NCI-H446 treated with DMSO at 0.1 percent for 48 hours (cell line): ENCODE measurements around the gene CTBP2.

Experiments
- DNase-seq: peaks from one replicate; lab custom pipeline; 2025; lab: John Stamatoyannopoulos, UW

The CTBP2 gene

DNA sequence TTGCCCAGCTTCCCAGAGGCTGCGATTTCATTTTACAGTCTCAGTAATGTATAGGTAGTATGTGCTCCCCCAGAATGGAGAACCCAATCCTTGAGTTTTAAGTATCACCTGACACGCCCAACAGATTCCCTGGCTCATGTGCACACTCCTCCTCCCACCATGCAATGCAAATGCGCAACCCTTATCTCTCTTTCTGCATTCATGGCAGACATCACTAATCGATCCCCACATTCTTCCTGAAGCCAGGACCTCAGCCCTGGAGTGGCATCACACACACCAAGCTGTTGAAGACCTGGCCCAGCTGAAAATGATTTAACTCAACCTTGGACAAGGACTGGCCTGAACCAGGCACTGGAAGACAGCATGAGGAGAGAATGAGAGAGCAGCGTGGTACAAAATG lies 150.0 kb downstream of the CTBP2 start:
- no peak for DNase-seq

DNA sequence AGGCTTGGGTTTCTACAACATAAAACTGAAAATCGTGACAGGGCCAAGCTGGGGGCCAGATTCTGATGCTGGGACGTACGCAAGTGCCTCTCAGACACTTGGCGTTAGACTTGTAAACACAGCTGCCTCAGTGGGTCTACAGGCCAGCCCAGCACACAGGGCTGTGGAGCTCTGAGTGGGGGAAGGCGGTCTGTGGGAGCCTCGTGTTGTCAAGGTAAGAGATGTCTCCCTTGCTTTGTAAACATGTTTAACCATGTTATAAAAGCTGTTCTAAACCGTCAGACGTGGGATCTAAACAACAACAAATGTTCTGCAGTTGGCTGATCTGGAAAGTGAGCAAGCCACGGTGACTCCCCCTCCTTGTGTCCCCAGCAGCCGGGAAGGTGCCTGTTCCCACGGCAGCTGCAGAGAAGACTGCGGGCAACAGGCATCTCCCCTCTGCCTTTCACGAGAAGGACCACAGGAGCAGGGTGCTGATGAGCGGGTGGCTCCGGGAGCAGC lies 150.7 kb downstream of the CTBP2 start:
- DNase-seq = no peak

DNA sequence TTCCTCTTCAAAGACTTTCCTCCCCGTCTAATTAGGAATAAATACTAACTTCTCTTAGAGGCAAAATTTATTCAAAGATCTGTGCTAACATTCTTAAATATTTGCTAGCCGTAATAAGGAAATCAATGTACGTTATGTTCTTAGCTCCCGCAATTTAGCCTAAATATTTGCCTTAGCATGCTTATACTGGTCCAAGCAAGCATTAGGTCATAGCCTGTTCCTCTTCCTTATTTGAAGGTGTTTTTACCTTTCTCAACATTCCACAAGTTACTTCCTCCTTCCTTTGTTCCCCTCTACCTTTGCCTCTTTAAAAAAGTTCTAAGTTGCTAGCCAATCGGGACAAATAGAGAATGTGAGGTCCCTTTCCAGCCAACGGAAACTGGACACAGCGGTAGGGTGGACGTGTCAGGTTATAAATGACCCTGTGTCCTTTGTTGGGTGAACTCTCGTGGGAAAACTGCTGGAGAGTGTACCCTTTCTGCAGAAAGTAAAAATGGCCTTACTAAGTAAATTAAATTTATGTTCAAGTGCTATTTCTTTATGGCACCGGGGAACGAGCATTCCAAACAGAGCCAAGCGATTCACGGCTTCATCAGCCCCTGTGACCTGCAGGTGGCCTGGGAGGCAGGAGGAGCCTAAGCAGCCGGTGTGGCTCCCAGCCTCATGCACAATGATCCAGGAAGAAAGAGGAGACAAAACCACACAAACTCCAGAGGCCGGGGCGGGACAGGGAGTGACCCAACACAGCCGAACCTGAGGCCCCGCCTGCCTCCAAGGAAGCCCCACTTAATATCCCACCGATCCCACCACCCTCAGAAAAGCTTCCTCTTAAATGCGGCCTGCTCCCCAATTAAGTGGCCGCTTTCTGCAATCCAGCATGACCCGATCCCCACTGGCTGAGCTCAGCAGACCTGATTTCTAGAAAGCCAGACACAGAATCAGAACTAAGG lies 151.4 kb downstream of the CTBP2 start:
- DNase-seq = no peak

DNA sequence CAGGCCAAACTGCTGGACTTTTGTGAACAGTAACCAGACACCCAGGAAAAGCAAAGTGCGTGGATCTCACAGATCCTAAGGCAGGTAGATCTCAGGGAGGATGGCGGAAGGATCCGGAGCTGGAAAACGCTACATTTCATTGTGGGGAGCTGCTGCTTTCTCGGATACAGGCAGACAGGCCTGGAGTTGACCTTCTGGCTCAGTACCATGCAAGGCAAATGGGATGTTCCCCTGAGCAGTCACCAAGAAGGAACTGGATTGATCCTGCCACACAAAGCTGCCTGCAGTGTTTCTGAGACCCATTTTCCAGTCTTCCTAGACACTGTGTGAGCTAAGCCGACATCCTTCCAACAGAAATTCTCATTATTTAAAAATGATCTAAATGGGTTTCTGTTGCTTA lies 152.9 kb downstream of the CTBP2 start:
- DNase-seq = no peak

DNA sequence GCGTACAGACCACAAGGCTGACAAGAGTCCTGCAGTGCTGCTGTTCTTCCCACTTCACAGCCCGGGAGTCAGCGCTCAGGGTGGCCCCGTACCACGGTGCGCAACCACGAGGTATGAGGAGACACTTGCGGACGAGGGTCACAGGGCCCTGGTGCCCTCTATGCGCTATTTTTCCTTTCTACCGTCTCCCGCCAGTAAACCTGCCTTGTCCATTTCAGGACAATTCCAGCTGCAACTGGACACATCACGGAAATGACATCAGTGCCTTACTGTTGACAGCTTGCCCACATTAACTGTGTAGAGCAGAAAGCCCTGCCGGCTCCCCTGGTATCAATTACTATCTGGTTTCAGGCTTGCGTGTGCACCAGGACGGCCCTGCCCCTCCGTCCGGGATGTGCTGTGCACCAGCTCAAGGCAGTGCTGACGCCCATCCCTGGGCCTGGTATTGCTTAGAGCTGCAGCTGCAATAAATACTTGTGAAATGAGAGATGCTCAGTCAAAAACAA lies 153.4 kb downstream of the CTBP2 start:
- no peak for DNase-seq

DNA sequence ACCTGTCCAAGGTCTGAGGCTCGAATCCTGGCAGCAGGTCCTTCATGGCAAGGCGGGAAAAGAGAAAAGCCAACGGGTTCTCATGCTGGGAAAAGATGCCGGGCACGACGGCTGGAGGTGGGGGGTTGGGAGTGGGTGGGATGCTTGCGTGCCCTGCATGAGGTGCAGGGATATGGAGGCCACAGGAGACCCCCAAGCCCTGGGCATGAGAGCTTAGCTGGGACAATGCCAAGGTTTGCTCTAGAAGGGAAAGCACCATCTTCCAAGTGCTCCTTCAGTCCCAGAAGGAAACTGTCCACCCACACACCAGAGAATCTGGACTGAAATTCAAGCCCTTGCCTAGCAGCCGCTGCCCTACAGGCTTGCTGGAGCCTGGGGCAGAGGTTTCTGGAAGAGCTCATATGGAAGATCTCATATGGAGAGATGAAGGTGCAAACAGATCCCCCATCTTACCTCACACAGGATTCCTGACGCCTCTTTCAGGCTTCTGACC lies 154.1 kb downstream of the CTBP2 start:
- no peak for DNase-seq

DNA sequence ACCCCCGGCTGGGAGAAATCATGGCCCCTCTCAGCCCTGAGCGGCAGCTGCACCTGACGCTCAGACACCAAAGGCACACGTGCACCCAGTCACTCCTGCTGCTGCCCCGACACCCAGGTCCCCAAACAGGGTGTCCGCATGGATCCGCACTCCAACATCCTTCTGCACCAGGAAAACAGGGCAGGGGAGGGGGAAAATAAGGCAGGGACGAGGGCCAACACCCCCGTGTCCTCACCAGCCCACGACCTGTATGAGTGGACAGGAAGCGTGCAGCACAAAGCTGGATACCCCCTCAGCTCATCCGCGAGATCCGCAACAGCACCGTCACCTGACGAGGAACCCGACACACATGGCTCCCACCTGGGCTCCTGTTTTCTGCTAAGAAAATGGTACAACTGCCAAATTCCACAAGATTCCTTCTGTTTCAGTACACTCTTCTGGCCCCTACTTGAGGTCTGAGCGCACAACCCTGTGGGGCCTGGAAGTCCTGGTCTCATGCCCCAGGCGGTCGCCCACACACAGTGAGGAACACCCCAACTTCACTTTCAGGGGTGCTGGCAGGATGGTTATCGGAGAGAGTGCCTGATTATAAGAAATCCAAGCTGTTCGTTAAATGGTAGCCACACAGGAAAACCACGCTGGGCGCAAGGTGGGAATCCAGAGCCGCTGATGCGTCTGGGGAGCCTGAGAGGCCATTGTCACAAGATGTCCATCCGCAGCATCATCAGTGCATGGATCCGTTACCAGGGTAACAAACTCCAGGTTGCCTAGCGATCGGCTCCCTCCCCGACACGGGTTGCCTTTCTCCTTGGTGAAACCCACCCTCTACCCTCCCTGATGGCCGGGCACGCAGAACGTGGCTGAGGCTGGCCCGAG lies 154.8 kb downstream of the CTBP2 start:
- DNase-seq = no peak

DNA sequence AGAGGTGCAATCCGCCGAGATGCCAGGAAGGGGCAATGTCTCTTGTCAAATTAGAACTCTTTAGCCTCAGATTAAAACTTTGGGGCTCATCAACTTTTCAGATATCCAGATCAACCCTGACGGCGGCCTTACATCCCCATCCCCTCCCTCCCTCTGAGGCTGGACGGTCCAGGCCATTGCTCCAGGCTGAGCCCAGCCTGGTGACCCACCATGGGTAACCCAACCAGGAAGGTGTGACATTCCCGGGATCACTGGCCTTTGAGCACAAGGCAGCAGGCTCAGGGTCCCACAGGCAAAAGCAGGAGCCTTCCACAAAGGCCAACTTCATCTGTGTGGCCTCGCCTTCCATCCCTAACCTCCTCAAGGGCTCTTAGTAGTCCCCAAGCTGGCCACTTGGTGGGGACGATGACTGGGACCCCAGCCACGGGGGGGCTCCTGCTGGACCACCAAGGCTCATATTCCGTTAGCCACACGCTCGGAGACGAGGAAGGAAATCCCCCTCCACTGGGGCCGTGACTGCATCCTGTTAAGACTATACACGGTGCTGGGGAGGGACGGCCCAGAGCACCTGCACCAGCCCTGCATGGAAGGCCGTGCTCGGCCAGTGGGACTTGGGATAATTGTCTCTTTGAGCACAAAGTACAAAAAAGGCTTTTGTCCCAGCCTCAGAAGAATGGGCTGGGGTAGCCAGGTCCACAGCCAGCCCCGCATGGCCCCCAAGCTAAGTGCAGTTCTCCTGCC lies 155.6 kb downstream of the CTBP2 start:
- no peak for DNase-seq

DNA sequence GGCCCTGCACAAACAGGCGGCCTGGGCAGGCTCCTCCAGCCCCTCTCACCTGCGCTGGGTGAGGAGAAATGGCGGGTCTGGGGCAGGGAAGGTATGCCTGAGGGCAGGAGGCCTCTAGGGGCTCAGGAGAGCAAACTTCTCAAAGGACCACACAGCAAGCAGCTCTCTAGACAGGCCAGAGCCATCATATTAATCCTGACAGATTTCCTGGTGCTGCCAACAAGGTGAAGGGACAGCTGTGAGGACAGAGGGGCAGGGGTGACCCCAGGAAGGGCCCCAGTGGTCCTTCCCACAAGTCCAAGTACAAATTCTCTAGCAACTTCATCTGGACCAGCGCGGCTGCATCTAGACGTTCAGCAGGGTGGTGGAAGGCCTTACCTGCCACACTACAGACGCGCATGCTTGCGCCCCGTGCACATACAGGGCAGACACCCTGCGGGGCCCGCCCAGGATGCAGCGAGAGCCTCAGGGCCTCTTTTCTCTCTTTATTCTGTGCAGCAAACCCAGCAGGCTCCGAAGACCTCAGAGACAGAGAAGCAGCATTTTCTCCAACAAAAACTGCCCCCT lies 156.4 kb downstream of the CTBP2 start:
- no peak for DNase-seq

DNA sequence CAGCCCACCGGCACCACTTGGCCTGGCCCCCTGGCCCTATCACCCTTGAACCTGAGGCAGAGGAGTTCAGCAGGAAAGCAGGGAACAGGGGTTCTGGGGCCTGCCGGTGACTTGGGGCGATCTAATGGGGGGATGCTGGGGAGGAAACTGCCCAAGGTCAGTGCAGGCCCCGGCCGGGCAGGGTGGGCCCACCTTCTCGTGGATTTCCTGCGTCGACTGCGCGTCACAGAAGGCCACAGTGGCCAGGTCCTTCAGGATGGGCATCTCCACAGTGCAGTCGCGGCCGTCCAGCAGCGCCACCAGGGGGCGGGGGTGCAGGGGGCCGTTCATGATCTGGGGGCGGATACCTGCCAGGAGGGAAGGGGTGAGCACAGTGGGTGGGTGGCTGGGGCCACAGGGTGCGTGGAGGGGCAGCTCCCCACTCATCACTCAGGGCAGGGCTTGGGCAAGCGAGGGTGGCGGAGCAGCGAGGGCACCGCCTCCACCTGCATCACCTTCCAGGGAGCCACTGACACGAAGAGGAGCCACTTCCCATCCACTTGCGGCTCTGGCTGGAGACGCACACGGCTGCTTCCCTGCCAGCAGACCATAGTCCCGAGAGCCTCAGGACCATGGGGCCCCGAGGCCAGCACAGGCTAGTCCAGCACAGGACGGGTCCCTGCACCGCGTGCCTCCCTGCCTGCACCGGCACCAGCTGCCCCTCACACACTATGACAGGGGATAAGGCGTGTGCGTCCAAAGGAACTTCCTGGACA lies 157.0 kb downstream of the CTBP2 start:
- no peak for DNase-seq

DNA sequence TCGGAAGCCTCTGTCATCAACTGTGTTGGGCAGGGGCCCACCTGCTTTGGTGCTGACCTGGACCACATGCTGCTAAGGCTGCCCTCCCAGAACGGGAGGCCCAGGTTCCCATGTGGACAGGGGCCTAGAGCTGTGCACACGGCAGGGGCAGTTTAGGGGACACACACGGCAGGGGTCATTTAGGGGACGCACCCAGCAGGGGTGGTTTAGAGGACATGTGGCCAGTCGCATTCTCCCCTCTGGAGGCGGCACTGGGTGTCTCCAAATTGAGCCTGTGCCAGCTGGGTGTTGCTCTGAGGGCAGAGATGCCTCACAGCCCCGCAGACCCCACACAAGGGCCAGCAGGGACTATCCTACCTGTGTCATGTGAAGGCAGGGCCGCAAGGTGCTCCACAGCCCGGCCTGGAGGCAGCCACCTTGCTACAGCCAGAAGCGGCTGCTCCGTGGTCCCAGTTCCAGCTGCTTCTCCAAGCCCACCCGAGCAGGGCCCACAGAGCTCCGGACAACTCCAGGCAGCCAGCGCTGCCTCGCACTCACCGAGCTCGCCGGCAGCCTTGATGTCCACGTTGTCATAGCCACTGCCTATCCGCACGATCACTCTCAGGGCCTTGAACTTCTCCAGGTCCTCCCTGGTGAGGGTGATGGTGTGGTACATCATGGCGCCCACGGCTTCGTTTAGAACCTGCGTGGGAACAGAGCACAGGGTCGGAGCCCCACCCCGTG lies 157.8 kb downstream of the CTBP2 start:
- DNase-seq = no peak

DNA sequence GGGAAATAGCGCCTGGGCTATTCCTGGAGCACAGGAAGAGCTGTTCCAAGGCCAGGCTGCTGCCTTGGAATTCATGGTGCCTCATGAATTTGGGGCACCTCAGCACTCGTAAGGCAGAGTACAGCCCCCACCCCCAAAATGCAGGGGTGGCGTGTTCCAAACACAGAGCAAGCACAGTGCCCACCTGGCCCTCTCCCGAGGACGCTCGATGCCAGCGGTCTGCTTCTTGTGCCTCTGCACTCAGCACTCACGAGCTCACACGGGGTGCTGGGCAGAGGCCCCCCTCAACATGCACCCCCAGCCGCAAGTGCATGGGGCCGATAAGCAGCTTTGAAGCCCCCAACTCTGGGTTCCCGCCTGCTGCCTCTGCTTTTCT lies 158.3 kb downstream of the CTBP2 start:
- DNase-seq = no peak

DNA sequence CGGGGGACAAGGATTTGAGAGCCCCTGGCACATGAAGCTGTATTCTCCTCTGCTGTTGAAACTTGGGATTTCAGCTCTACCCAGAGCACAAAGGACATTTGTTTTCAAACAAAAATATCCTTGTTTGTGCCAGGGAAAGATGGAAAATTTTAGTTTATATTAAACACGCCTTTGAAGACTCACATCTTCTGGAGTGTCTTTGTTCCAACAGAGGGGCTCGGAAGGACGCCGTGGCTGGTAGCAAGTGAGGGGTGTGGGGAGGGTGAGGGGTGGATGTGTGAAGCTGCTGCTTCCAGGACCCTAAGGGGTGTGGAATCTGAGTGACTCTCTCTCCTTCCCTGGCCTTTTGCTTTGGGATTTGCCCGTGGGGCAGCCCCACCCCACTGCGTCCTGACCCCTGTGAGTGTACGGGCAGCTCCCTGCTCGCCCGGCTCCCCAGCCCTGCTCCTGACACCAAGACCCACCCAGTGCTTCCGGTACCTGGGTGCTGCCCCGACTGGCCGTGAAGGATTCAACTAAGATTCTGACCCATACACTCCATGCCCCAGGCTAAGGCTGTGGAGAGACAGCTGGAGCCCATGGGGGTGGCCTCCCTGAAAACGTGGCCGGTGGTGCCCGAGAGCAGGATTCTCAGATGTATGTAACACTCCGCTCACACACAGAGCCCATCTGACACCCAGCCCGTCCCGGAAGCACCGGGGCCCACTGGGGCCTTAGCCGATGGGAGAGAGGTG lies 158.9 kb downstream of the CTBP2 start:
- DNase-seq = no peak

DNA sequence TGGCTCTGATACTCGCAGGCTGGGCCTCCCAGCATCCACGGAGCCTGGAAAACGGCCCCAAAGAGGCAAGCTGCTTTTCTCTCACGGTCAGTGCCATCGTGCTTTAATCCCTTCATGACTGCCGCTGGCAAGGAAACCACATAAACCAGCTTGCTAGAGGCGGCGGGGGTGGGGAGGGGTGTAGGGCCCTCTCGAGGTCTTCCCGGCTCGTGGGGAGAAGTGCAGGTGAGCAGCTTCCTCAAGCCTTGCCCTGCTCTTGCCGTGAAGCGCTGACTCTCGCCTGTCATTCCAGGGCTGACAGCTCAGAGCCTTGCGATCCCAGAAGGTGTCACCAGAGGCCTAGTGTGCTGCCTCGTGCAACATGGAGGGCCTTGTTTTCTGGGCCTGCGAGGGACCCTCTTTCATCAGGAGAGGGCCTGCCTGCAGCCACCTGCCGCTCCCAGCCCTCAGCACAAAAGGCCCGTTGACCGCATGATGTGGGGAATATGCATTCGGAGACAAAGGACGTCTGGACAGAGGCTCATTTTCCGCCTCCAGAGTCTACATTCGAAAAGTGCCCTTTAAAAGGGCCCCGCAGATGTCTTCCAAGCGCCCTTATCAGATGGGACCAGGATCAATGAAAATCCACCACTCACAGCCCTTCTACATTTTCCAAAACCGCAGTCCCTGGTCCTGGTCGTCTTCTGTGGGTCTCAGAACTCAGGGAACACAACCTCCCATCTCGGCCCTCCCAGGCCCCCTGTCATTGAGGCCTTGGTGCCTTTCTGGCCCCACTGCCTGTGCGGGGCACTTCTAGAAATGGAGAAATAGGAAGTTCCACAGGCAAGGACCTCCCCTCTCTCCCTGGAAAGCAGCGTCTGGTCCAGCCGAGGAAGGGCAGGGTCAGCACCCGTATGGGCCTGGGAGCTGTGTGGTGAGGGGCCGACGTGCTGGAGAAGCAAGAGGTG lies 159.7 kb downstream of the CTBP2 start:
- DNase-seq = no peak

DNA sequence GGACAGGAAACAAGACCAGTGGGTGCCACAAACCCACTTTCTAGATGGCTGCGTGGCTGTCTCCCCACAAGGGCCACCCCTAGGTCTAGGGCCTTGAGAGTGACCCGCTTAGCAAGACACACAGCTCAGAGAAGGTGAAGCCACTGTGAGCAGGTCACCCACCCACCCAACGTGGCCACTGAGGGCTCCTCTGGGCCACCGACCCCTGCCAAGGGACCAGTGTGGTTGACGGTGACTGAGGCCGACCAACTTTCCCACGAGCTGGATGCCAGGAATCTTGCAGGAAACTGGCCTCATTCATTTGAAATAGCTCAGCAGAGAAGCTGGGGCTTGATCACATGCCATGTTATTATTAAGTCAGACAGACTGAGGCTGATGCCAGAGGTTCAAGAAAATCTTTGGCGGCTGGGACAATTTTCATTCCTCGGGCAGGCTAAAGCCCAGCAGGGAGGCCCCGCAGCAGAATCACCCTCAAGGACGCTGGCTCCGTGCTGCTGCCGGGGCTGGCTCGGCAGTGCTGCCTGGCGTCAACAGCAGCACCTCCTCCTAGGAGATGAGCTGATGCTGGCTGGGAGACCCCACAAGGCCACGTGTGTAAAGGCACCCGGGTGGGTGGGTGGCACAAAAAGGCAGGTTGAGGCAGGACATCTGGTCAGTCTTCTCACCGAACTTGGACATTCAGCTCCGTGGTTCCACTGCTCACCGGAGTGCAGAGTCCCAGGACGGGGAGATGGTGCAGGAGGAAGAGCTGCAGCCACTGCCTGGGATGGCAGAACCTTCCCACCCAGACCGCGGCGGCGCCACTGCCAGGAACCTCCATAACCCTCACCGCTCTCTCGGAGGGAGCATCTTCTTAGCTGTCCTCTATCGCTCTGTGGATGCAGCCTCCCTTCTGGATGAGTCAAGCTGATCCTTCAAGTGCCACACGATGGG lies 160.7 kb downstream of the CTBP2 start:
- no peak for DNase-seq

DNA sequence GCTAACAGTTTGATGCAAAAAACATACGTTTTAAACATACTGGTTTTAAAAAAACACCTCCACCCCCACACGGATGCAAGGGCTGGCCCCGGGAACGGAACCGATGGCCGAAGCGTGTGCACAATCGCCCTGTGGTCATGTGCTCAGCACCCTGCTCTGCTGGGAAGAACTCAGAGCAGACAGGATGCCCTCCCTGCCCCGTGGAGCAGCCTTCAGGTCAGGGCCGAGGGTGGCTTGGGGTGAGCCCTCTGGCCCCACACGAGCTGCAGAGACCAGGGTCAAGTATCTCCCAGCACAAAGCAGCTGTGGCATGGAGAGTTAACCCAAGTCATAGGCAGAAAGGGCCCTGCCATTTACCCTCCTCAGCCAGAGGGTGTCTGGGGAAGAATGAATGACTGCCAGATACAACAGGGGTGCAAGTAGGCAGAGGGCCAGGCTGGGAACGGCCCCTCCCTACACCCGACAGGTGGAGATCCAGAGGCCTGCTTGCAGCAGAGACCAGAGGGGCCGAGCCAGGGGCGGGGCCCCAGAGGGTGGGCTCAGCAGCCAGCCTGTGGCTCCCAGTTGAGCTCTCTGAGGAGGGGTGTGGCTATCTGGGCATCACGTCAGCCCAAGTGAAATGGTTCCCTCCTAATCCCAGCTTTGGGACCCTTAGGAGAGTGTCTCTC lies 161.6 kb downstream of the CTBP2 start:
- no peak for DNase-seq
